K562 (cell line): ENCODE results near the gene SKIC2. TPM values are rescaled to one million over a fixed set of nuclear protein-coding genes. Genes with fewer than 3 reads are reported as not detected.

Source experiments
- ATAC-seq: fragments of 200-7000 bp; cut with Tn5 transposase; 3 replicates; pipeline ENCODE4 v1.9.1; 2020; ENCODE audit warnings: moderate library complexity
- BruUV-seq: library from RNA; stranded (reverse); fragments of 400-500 nt; replicated peaks from 2 replicates; lab custom pipeline; 2021; lab: Mats Ljungman, UMichigan
- CTCF ChIA-PET: fragments of 300-600 bp; formaldehyde crosslinking; extraction: SDS; loops from one replicate; lab custom pipeline; 2021; ENCODE audit warnings: low intra/inter-chr PET ratio; lab: Yijun Ruan, JAX
- POLR2A ChIA-PET: fragments of 300-600, 350-650 bp; sonication (Branson Sonifier 250); formaldehyde crosslinking; extraction: SDS; loops from one replicate; lab custom pipeline; 2021; ENCODE audit warnings: antibody characterized with exemption, inconsistent platforms; lab: Yijun Ruan, JAX
- DNase-seq, 4 experiments: peaks; one replicate each; pipeline versions ENCODE4 v3.0.0 to v3.0.0-alpha.2; 2011 to 2018; ENCODE audit warnings: low spot score in 3 of 4, mixed read lengths in 3 of 4; ENCODE audit errors: extremely low read depth in 1 of 4
- FAIRE-seq: peaks from 2 replicates; lab custom pipeline; 2011; peaks lifted over from hg19 to GRCh38; lab: Jason Lieb, UNC
- H2AFZ ChIP-seq: 2 replicates; pipeline ENCODE4 v1.6.0; 2011; ENCODE audit warnings: low read depth, low read length, control low read depth, inconsistent platforms
- H3K27ac ChIP-seq: fragments of 200-600 bp; 3 replicates; pipeline ENCODE4 v1.8.0; 2011; ENCODE audit warnings: low read depth, mild to moderate bottlenecking, control low read depth, inconsistent platforms, low read length, moderate library complexity, mixed read lengths; ENCODE audit errors: extremely low read depth
- H3K27me3 ChIP-seq, 2 experiments: fragments of 300-600 bp in 1 of 2; 2 replicates in 1 of 2; 3 replicates in 1 of 2; pipeline versions ENCODE4 v1.6.0 to v1.8.0; 2011; ENCODE audit warnings: inconsistent platforms in 2 of 2, low read length in 2 of 2, mild to moderate bottlenecking in 1 of 2, mixed read lengths in 1 of 2, moderate library complexity in 1 of 2; ENCODE audit not compliant: control insufficient read depth in 2 of 2, insufficient read depth in 2 of 2
- H3K36me3 ChIP-seq: fragments of 300-600 bp; 3 replicates; pipeline ENCODE4 v1.8.0; 2011; ENCODE audit warnings: mild to moderate bottlenecking, low read length, inconsistent platforms; ENCODE audit not compliant: control insufficient read depth, insufficient read depth
- H3K4me1 ChIP-seq, 2 experiments: fragments of 200-600 bp in 1 of 2; replicated peaks in 1 of 2; 2 replicates in 1 of 2; 3 replicates in 1 of 2; pipeline versions ENCODE4 v1.5.1 to v1.8.0; 2011; ENCODE audit warnings: inconsistent platforms in 2 of 2, low read length in 2 of 2, mild to moderate bottlenecking in 1 of 2, mixed read lengths in 1 of 2, moderate library complexity in 1 of 2; ENCODE audit not compliant: control insufficient read depth in 2 of 2, insufficient read depth in 2 of 2
- H3K4me2 ChIP-seq: 2 replicates; pipeline ENCODE4 v1.6.1; 2011; ENCODE audit warnings: low read length, control low read depth, inconsistent platforms, mixed read lengths; ENCODE audit not compliant: insufficient read depth
- H3K4me3 ChIP-seq: fragments of 200-600 bp; sonication (generic), shearing (Covaris generic); 2 replicates; pipeline ENCODE4 v1.5.1; 2016; ENCODE audit warnings: control low read depth, inconsistent platforms
- H3K79me2 ChIP-seq: fragments of 200-600 bp; 3 replicates; pipeline ENCODE4 v1.8.0; 2011; ENCODE audit warnings: low read length, inconsistent platforms; ENCODE audit not compliant: control insufficient read depth, insufficient read depth
- H3K9ac ChIP-seq, 2 experiments: 2 replicates each; pipeline versions ENCODE4 v1.6.0 to v1.6.1; 2011; ENCODE audit warnings: low read depth in 2 of 2, low read length in 2 of 2, control low read depth in 1 of 2, inconsistent platforms in 1 of 2, mild to moderate bottlenecking in 1 of 2, mixed read lengths in 1 of 2; ENCODE audit not compliant: insufficient read depth in 1 of 2
- H3K9me1 ChIP-seq: one replicate; pipeline ENCODE4 v1.6.0; 2011; ENCODE audit warnings: inconsistent platforms, mild to moderate bottlenecking, low read length, moderate library complexity; ENCODE audit not compliant: control insufficient read depth, insufficient read depth
- H3K9me3 ChIP-seq: replicated peaks from 2 replicates; pipeline ENCODE4 v1.5.1; 2011; ENCODE audit warnings: low read depth, low read length, inconsistent platforms; ENCODE audit not compliant: control insufficient read depth, insufficient read depth
- H4K20me1 ChIP-seq: replicated peaks from 2 replicates; pipeline ENCODE4 v1.6.1; 2011; ENCODE audit warnings: low read length, inconsistent platforms, mixed read lengths; ENCODE audit not compliant: control insufficient read depth, insufficient read depth
- FOXA1 ChIP-seq: fragments of 450-650 bp; IDR thresholded peaks from 2 replicates; pipeline ENCODE4 v1.6.1; 2016; ENCODE audit warnings: mild to moderate bottlenecking, borderline replicate concordance
- NR2C2 ChIP-seq, 2 experiments: fragments of 200-800 bp in 1 of 2; sonication (Bioruptor generic) in 1 of 2; sonication (generic) in 1 of 2; formaldehyde crosslinking in 1 of 2; IDR thresholded peaks; 2 replicates each; pipeline versions ENCODE4 v1.6.1 to v1.8.0; 2016 to 2022; ENCODE audit warnings: mild to moderate bottlenecking in 1 of 2, missing compliant biosample characterization in 1 of 2, missing genetic modification characterization in 1 of 2, missing genetic modification reagents in 1 of 2
- RFX1 ChIP-seq: fragments of 450-650 bp; IDR thresholded peaks from 2 replicates; pipeline ENCODE4 v1.6.1; 2016; ENCODE audit warnings: mild to moderate bottlenecking, moderate library complexity
- WGBS: fragments of 100-300 bp; shearing (Covaris generic); methylation state at CpG from one replicate; pipeline ENCODE4 v1.1.6; 2016; ENCODE audit warnings: low coverage, mixed read lengths; ENCODE audit not compliant: insufficient coverage; ENCODE audit errors: missing lambda C conversion rate; 5-methylcytosine and 5-hydroxymethylcytosine counted together
- in situ Hi-C: fragments of 300-500 bp; cut with MboI; formaldehyde crosslinking; loops from 4 replicates; pipeline ENCODE4 v1.15.0; 2018; ENCODE audit warnings: inconsistent platforms, mixed read lengths
- intact Hi-C: fragments of 100-400 bp; cut with micrococcal nuclease; formaldehyde crosslinking; loops from 2 replicates; pipeline ENCODE4 v1.14.2; 2022
- polyA plus RNA-seq, 8 experiments: library from polyadenylated mRNA; depleted of rRNA in 4 of 8; stranded (reverse) in 5 of 8; unstranded in 3 of 8; fragments of >200 nt; fragmentation: Nextera tagmentation in 2 of 8; fragmentation: Illumina TruSeq in 1 of 8; extraction: Ambion mirVana in 2 of 8; extraction: Trizol in 1 of 8; gene quantifications; 2 replicates each; pipeline versions ENCODE4 v1.2.1 to v1.2.3, GENCODE V29; 2011 to 2014; ENCODE audit warnings: inconsistent platforms in 1 of 8, missing spikeins in 1 of 8
- total RNA-seq, 7 experiments: library from RNA; depleted of rRNA in 6 of 7; stranded (reverse); fragments of >200 nt in 6 of 7; fragmentation: Illumina TruSeq in 2 of 7; extraction: Trizol in 2 of 7; gene quantifications; 2 replicates each; pipeline versions ENCODE4 v1.2.1 to v1.2.3, GENCODE V29; 2011 to 2021; ENCODE audit warnings: low replicate concordance in 1 of 7
- TF ChIP-seq, protein P1 (sequence below): sonication (generic); formaldehyde crosslinking; IDR thresholded peaks from 2 replicates; pipeline ENCODE4 v1.8.0; 2023; ENCODE audit warnings: missing genetic modification reagents, mild to moderate bottlenecking, borderline replicate concordance
- TF ChIP-seq, protein P2 (sequence below): sonication (generic); formaldehyde crosslinking; IDR thresholded peaks from 2 replicates; pipeline ENCODE4 v1.8.1; 2023; ENCODE audit warnings: missing genetic modification reagents, mild to moderate bottlenecking, borderline replicate concordance

Gene SKIC2
- total and polyA plus RNA-seq, 9 of the 15 experiments (the other 6 are each of a cell fraction or from before 2014, with no cell fraction given), result 3.3 to 94.6 (median 38.8) TPM

DNA sequence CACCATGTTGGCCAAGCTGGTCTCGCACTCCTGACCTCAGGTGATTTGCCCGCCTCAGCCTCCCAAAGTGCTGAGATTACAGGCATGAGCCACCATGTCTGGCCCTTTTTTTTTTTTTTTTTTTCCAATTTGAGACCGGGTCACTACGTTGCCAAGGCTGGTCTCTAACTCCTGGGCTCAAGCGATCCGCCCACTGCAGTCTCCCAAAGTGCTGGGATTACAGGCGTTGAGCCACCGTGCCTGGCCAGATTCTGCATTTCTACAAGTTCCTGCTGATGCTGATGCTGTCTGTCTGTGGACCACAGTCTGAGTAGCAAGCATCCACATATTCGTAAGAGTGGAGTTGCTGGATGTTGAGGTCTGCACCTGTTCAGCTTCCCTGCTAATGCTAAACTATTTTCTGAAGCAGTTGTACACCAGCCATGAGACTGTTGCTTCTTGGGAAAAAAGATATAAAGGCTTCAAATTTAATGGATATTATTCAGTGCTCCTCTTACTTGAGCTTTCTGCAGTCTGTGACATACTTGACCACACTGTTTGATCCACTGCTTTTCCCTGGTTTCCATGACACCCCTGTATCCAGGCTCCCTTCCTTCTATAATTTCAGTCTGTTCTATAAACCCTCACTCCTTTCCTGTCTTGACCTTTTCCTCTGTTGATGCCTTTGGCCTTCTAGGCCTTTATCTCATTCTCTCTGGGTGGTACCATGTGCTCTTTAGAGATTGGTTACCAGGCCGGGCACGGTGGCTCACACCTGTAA, 47.0 kb upstream of the SKIC2 start:
- Histone ChIP-seq H4K20me1 (no peaks in the 10 kb centered on the region), H2AFZ (peak overlapping the region; percentile 37; the same call in 1 of the 2 replicates), H3K9ac (peak overlapping the region in 1 of 2 experiments; percentile 37; a peak in 1 of 4 replicates), H3K27ac (no peak overlapping the region), H3K4me1 (peaks cover 11 to 20% of the 10 kb centered on the region in 2 experiments), H3K9me3 (no peaks in the 10 kb centered on the region), H3K36me3 (no peaks in the 10 kb centered on the region), H3K79me2 (no peaks in the 10 kb centered on the region), H3K27me3 (no peaks in the 10 kb centered on the region), H3K9me1 (no peaks in the 10 kb centered on the region), H3K4me3 (no peak overlapping the region), H3K4me2 (no peak overlapping the region)
- in situ Hi-C loops (no loop called here), intact Hi-C loops (no loop called here)
- ChIA-PET POLR2A (interaction anchor here (0.5 to 1.6 kb wide), 3 partner anchors 10 to 1217 kb away, joined by 4 to 6 read pairs (median 4); no protein-coding TSS in a partner anchor), CTCF (interaction anchor here (0.7 kb wide), 1 partner anchor 31 kb away, joined by 4 read pairs; no protein-coding TSS in a partner anchor)
- DNase-seq (no peak), ATAC-seq (no peak), FAIRE-seq (no peak)
- TF ChIP-seq RFX1, result peak; percentile 54
- TF ChIP-seq, protein P1, sequence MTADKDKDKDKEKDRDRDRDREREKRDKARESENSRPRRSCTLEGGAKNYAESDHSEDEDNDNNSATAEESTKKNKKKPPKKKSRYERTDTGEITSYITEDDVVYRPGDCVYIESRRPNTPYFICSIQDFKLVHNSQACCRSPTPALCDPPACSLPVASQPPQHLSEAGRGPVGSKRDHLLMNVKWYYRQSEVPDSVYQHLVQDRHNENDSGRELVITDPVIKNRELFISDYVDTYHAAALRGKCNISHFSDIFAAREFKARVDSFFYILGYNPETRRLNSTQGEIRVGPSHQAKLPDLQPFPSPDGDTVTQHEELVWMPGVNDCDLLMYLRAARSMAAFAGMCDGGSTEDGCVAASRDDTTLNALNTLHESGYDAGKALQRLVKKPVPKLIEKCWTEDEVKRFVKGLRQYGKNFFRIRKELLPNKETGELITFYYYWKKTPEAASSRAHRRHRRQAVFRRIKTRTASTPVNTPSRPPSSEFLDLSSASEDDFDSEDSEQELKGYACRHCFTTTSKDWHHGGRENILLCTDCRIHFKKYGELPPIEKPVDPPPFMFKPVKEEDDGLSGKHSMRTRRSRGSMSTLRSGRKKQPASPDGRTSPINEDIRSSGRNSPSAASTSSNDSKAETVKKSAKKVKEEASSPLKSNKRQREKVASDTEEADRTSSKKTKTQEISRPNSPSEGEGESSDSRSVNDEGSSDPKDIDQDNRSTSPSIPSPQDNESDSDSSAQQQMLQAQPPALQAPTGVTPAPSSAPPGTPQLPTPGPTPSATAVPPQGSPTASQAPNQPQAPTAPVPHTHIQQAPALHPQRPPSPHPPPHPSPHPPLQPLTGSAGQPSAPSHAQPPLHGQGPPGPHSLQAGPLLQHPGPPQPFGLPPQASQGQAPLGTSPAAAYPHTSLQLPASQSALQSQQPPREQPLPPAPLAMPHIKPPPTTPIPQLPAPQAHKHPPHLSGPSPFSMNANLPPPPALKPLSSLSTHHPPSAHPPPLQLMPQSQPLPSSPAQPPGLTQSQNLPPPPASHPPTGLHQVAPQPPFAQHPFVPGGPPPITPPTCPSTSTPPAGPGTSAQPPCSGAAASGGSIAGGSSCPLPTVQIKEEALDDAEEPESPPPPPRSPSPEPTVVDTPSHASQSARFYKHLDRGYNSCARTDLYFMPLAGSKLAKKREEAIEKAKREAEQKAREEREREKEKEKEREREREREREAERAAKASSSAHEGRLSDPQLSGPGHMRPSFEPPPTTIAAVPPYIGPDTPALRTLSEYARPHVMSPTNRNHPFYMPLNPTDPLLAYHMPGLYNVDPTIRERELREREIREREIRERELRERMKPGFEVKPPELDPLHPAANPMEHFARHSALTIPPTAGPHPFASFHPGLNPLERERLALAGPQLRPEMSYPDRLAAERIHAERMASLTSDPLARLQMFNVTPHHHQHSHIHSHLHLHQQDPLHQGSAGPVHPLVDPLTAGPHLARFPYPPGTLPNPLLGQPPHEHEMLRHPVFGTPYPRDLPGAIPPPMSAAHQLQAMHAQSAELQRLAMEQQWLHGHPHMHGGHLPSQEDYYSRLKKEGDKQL, result no peak
- TF ChIP-seq, protein P2, sequence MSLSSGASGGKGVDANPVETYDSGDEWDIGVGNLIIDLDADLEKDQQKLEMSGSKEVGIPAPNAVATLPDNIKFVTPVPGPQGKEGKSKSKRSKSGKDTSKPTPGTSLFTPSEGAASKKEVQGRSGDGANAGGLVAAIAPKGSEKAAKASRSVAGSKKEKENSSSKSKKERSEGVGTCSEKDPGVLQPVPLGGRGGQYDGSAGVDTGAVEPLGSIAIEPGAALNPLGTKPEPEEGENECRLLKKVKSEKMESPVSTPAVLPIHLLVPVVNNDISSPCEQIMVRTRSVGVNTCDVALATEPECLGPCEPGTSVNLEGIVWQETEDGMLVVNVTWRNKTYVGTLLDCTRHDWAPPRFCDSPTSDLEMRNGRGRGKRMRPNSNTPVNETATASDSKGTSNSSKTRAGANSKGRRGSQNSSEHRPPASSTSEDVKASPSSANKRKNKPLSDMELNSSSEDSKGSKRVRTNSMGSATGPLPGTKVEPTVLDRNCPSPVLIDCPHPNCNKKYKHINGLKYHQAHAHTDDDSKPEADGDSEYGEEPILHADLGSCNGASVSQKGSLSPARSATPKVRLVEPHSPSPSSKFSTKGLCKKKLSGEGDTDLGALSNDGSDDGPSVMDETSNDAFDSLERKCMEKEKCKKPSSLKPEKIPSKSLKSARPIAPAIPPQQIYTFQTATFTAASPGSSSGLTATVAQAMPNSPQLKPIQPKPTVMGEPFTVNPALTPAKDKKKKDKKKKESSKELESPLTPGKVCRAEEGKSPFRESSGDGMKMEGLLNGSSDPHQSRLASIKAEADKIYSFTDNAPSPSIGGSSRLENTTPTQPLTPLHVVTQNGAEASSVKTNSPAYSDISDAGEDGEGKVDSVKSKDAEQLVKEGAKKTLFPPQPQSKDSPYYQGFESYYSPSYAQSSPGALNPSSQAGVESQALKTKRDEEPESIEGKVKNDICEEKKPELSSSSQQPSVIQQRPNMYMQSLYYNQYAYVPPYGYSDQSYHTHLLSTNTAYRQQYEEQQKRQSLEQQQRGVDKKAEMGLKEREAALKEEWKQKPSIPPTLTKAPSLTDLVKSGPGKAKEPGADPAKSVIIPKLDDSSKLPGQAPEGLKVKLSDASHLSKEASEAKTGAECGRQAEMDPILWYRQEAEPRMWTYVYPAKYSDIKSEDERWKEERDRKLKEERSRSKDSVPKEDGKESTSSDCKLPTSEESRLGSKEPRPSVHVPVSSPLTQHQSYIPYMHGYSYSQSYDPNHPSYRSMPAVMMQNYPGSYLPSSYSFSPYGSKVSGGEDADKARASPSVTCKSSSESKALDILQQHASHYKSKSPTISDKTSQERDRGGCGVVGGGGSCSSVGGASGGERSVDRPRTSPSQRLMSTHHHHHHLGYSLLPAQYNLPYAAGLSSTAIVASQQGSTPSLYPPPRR (CRISPR knock-in tag), result peak; percentile 63; the same call in 1 of the 2 replicates
- 0 out of 2 replicates have a peak, but pooled peaks have one; percentile 23 for TF ChIP-seq NR2C2 (CRISPR knock-in tag; IDR thresholded peaks at IDR 0.05)
- TF ChIP-seq NR2C2 (tag; IDR thresholded peaks at IDR 0.05), result no peak
- TF ChIP-seq FOXA1, result no peak
- no TSS peak for BruUV-seq
- 58% methylated on average over 11 of the region's 11 CpGs for WGBS
